ENCODE results near the gene UNC45B. TPM values are rescaled to one million over a fixed set of nuclear protein-coding genes. Genes with fewer than 3 reads are reported as not detected.

The UNC45B gene, protein sequence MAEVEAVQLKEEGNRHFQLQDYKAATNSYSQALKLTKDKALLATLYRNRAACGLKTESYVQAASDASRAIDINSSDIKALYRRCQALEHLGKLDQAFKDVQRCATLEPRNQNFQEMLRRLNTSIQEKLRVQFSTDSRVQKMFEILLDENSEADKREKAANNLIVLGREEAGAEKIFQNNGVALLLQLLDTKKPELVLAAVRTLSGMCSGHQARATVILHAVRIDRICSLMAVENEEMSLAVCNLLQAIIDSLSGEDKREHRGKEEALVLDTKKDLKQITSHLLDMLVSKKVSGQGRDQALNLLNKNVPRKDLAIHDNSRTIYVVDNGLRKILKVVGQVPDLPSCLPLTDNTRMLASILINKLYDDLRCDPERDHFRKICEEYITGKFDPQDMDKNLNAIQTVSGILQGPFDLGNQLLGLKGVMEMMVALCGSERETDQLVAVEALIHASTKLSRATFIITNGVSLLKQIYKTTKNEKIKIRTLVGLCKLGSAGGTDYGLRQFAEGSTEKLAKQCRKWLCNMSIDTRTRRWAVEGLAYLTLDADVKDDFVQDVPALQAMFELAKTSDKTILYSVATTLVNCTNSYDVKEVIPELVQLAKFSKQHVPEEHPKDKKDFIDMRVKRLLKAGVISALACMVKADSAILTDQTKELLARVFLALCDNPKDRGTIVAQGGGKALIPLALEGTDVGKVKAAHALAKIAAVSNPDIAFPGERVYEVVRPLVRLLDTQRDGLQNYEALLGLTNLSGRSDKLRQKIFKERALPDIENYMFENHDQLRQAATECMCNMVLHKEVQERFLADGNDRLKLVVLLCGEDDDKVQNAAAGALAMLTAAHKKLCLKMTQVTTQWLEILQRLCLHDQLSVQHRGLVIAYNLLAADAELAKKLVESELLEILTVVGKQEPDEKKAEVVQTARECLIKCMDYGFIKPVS
- under 1 TPM in 3 of 4 donors, not detected in 1; 0.05 to 0.31 (median 0.13) TPM for total RNA-seq

DNA sequence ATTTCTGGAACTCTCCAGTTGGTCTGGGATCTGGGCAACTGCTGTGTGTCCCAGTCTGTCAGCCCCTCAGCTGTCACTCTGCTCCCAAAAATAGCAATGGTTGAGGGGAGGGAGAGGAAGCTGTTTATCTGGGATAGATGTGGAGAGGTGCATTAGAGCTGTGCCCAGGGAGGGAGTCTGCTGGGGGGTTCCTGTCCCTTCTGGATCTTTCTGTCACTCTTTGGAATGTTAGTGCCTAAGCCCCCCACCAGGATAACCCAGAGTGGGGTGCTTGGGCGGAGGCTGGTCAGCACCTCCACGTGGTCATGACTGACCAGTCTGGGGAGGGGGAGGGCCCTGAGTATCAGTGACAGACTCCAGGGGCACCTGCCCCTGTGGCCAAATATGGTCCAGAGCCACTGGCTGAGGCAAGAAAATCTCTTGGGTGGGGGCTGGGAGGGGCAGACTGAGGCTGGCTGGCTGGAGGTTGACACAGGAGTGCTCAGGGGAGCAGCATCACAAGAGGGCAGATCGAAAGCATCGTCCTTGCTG, at the start of gene UNC45B:
Gene UNC45B (plus strand): TSS at position 443 of the 531 bp plus-strand sequence. CDS start 447 bp downstream, outside the sequence.
- no peak for ATAC-seq
- Histone ChIP-seq H3K36me3 (no peaks in the 10 kb centered on the region), H3K9me3 (no peaks in the 10 kb centered on the region), H3K27me3 (peaks cover 11% of the 10 kb centered on the region), H3K4me3 (no peak within 1 kb of the TSS), H3K27ac (no peak within 1 kb of the TSS), H3K4me1 (peaks cover 0 to 3% (median 0%) of the 10 kb centered on the region in 3 donors)
- TF ChIP-seq, protein P1, sequence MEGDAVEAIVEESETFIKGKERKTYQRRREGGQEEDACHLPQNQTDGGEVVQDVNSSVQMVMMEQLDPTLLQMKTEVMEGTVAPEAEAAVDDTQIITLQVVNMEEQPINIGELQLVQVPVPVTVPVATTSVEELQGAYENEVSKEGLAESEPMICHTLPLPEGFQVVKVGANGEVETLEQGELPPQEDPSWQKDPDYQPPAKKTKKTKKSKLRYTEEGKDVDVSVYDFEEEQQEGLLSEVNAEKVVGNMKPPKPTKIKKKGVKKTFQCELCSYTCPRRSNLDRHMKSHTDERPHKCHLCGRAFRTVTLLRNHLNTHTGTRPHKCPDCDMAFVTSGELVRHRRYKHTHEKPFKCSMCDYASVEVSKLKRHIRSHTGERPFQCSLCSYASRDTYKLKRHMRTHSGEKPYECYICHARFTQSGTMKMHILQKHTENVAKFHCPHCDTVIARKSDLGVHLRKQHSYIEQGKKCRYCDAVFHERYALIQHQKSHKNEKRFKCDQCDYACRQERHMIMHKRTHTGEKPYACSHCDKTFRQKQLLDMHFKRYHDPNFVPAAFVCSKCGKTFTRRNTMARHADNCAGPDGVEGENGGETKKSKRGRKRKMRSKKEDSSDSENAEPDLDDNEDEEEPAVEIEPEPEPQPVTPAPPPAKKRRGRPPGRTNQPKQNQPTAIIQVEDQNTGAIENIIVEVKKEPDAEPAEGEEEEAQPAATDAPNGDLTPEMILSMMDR (IDR thresholded peaks at IDR 0.05): no peak
- no peak for TF ChIP-seq EP300 (IDR thresholded peaks at IDR 0.05)
- no peak for TF ChIP-seq POLR2A (IDR thresholded peaks at IDR 0.05)
- no peak for TF ChIP-seq POLR2AphosphoS5 (IDR thresholded peaks at IDR 0.05)
- 100% methylated on average over 2 of the region's 4 CpGs; no CpG with 5 or more reads in 1 of the 2 donors for WGBS, 2 donors (ENCODE audit: low coverage in 1 of 2)

DNA sequence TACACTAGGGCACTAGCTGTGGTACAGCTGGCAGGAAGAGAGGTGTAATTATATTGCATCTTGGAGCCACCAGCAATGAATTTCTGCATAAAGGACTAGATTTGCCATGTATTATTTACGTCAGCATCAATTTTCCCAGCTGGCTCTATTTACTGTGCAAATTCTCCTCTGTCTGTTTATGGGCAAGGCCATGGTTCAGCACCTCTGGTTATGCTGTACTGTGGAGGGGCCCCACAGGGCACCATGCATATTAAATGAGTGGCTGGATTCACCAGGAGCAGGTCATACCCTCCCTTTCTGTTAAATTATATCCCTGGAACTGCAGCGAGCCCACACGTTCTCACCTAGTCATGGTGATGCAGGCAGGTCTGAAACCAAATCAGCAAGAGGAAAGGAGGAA, 47.7 kb upstream of the UNC45B start:
- no peak for TF ChIP-seq POLR2AphosphoS5 (IDR thresholded peaks at IDR 0.05)
- no peak for TF ChIP-seq POLR2A (IDR thresholded peaks at IDR 0.05)
- TF ChIP-seq, protein P1 (IDR thresholded peaks at IDR 0.05): no peak
- no peak for TF ChIP-seq EP300 (IDR thresholded peaks at IDR 0.05)
- Histone ChIP-seq H3K27ac (no peak overlapping the region), H3K4me1 (no peaks in the 10 kb centered on the region), H3K4me3 (no peak overlapping the region), H3K27me3 (no peaks in the 10 kb centered on the region), H3K36me3 (peaks cover 0 to 73% of the 10 kb centered on the region in 2 donors), H3K9me3 (no peaks in the 10 kb centered on the region)
- WGBS, 2 donors (ENCODE audit: low coverage in 1 of 2): 69 to 75% methylated on average over 1 to 2 of the region's 3 CpGs
- no peak for ATAC-seq

DNA sequence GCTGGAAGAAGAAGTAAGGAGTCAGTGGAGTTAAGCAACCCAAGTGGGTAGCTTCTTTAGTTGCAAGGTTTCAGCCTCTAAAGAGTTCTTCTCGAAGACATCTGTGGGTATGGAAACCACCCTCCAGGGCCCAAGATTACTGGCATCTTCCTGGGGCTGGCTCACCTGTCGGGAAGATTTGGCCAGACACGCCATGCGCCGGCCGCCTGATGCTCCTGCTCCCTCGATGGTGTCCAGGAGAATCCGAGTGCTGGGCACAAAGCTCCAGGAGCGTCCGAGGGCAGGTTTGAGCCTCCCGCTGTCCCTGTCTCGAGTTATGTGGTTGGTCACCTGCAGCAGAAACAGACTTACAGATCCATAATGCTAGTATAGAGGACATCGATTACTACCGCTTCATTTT, 46.6 kb upstream of the UNC45B start:
- H3K4me3 ChIP-seq: no peak overlapping the region
- H3K36me3 ChIP-seq: peaks cover 0 to 84% of the 10 kb centered on the region in 2 donors
- H3K9me3 ChIP-seq: peaks cover 0 to under 1% (median 0%) of the 10 kb centered on the region in 3 donors
- H3K27ac ChIP-seq: no peak overlapping the region
- no peak for TF ChIP-seq POLR2A (IDR thresholded peaks at IDR 0.05)
- no peak for TF ChIP-seq EP300 (IDR thresholded peaks at IDR 0.05)
- TF ChIP-seq, protein P1 (IDR thresholded peaks at IDR 0.05): no peak
- TF ChIP-seq POLR2AphosphoS5 (IDR thresholded peaks at IDR 0.05): no peak
- WGBS, 2 donors (ENCODE audit: low coverage in 1 of 2): 83 to 90% methylated on average over 1 to 2 of the region's 14 CpGs
- no peaks in the 10 kb centered on the region for H3K4me1 ChIP-seq
- no peaks in the 10 kb centered on the region for H3K27me3 ChIP-seq
- ATAC-seq: no peak

DNA sequence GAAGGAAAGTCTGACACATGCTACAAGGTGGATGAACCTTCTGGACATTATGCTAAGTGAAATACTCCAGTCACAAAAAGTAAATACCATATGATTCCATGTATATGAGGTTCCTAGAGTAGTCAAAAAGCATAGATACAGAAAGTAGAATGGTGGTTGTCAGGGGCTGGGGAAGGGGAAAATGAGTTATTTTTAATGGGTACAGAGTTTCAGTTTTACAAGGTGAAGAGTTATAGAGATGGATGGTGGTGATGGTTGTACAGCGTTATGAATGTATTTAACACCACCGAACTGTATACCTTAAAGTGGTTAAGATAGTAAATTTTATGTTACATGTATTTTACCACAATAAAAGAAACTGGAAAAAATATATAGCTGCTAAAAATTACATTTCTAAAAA, 45.9 kb upstream of the UNC45B start:
- peaks cover 0 to 91% of the 10 kb centered on the region in 2 donors for H3K36me3 ChIP-seq
- 94 to 100% methylated on average over 2 of the region's 2 CpGs for WGBS, 2 donors (ENCODE audit: low coverage in 1 of 2)
- H3K4me1 ChIP-seq: no peaks in the 10 kb centered on the region
- peaks cover 0 to 4% (median 0%) of the 10 kb centered on the region in 3 donors for H3K9me3 ChIP-seq
- no peak overlapping the region for H3K4me3 ChIP-seq
- H3K27me3 ChIP-seq: no peaks in the 10 kb centered on the region
- ATAC-seq: no peak
- TF ChIP-seq POLR2AphosphoS5 (IDR thresholded peaks at IDR 0.05) (no peak), POLR2A (IDR thresholded peaks at IDR 0.05) (no peak), EP300 (IDR thresholded peaks at IDR 0.05) (no peak)
- TF ChIP-seq, protein P1 (IDR thresholded peaks at IDR 0.05): no peak
- H3K27ac ChIP-seq: no peak overlapping the region

Data from gastroesophageal sphincter (tissue), 4 donors.